Kidney (tissue), 14 donors: ENCODE measurements around the gene GTSE1. TPM values are rescaled to one million over a fixed set of nuclear protein-coding genes. Genes with fewer than 3 reads are reported as not detected.

Experiments used
- DNase-seq, 5 donors: peaks; one replicate each; pipeline ENCODE4 v3.0.0-alpha.2; 2013 to 2020
- FAIRE-seq: peaks from 2 replicates; lab custom pipeline; 2012; peaks lifted over from hg19 to GRCh38; lab: Jason Lieb, UNC
- H3K27ac ChIP-seq, 2 donors: one replicate each; pipeline ENCODE4 v1.7.0; 2013; ENCODE audit warnings: low read depth in 2 of 2, low read length in 2 of 2, inconsistent platforms in 1 of 2
- H3K27me3 ChIP-seq: one replicate; pipeline ENCODE4 v1.7.1; 2013; ENCODE audit warnings: low read length, inconsistent platforms; ENCODE audit not compliant: control insufficient read depth, insufficient read depth
- H3K36me3 ChIP-seq, 3 donors: one replicate each; pipeline versions ENCODE4 v1.7.0 to v1.7.1; 2013; ENCODE audit warnings: low read length in 3 of 3, control low read depth in 1 of 3, inconsistent platforms in 1 of 3; ENCODE audit not compliant: insufficient read depth in 3 of 3, control insufficient read depth in 2 of 3
- H3K4me1 ChIP-seq, 3 donors: one replicate each; pipeline versions ENCODE4 v1.7.0 to v1.7.1; 2013; ENCODE audit warnings: low read length in 3 of 3, inconsistent platforms in 1 of 3, low read depth in 1 of 3; ENCODE audit not compliant: control insufficient read depth in 2 of 3, insufficient read depth in 2 of 3
- H3K4me3 ChIP-seq, 3 donors: one replicate each; pipeline versions ENCODE4 v1.7.0 to v1.8.1; 2013; ENCODE audit warnings: low read length in 3 of 3, control low read depth in 1 of 3, inconsistent platforms in 1 of 3
- H3K9ac ChIP-seq, 3 donors: one replicate each; pipeline versions ENCODE4 v1.7.0 to v1.7.1; 2013; ENCODE audit warnings: low read length in 3 of 3, control low read depth in 1 of 3, inconsistent platforms in 1 of 3
- H3K9me3 ChIP-seq, 3 donors: one replicate each; pipeline versions ENCODE4 v1.7.0 to v1.7.1; 2013; ENCODE audit warnings: low read length in 3 of 3, control low read depth in 1 of 3, inconsistent platforms in 1 of 3; ENCODE audit not compliant: control insufficient read depth in 2 of 3, insufficient read depth in 1 of 3
- intact Hi-C: fragments of 100-400 bp; cut with DNase I; formaldehyde crosslinking; loops from one replicate; pipeline ENCODE4 v1.11.1; 2022
- polyA plus RNA-seq: library from polyadenylated mRNA; stranded (reverse); fragments of 350-450 nt; fragmentation: Illumina TruSeq; extraction: RNeasy Lipid Tissue Mini Kit (QIAGEN cat#74804); gene quantifications from one replicate; pipeline ENCODE4 v1.2.3, GENCODE V29; 2014; ENCODE audit warnings: low read depth, low replicate concordance; ENCODE audit not compliant: insufficient read depth
- total RNA-seq: library from RNA; stranded (reverse); fragmentation: NEBNext Ultra II Directional; extraction: Animal tissue kit (Norgen Biotek cat#: 25700); gene quantifications from one replicate; pipeline ENCODE4 v1.2.1, GENCODE V29; 2021
- TF ChIP-seq, protein P1 (sequence below): IDR thresholded peaks from 3 replicates; pipeline ENCODE4 v1.5.1; 2012; ENCODE audit warnings: mild to moderate bottlenecking, moderate library complexity, borderline replicate concordance; ENCODE audit not compliant: insufficient read depth; ENCODE audit errors: extremely low read depth
- donor health status: control.
- donor health status: control.
- donor health status: control.
- donor health status: control.
- donor health status: control.
- donor health status: DM: yes; HTN: yes; CAD: no.
- donor health status: Normal renal cell carcinoma (clear cell type).

GTSE1 gene
- total and polyA plus RNA-seq, 2 donors from 2014 or later = 0.41 to 0.94 TPM

GRCh38 chr22:46351131-46351735 lies 54.6 kb downstream of the GTSE1 start:
- H3K27ac ChIP-seq = no peak overlapping the region
- no peaks in the 10 kb centered on the region for H3K27me3 ChIP-seq
- FAIRE-seq (no peak), DNase-seq (peak in 2 of 5 donors; percentile 13 to 68)
- TF ChIP-seq, protein P1, sequence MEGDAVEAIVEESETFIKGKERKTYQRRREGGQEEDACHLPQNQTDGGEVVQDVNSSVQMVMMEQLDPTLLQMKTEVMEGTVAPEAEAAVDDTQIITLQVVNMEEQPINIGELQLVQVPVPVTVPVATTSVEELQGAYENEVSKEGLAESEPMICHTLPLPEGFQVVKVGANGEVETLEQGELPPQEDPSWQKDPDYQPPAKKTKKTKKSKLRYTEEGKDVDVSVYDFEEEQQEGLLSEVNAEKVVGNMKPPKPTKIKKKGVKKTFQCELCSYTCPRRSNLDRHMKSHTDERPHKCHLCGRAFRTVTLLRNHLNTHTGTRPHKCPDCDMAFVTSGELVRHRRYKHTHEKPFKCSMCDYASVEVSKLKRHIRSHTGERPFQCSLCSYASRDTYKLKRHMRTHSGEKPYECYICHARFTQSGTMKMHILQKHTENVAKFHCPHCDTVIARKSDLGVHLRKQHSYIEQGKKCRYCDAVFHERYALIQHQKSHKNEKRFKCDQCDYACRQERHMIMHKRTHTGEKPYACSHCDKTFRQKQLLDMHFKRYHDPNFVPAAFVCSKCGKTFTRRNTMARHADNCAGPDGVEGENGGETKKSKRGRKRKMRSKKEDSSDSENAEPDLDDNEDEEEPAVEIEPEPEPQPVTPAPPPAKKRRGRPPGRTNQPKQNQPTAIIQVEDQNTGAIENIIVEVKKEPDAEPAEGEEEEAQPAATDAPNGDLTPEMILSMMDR = no peak
- no peak overlapping the region for H3K9ac ChIP-seq
- intact Hi-C loops = no loop called here
- no peaks in the 10 kb centered on the region for H3K9me3 ChIP-seq
- no peaks in the 10 kb centered on the region for H3K4me1 ChIP-seq
- no peak overlapping the region for H3K4me3 ChIP-seq
- H3K36me3 ChIP-seq = peaks cover 3 to 65% (median 42%) of the 10 kb centered on the region in 3 donors

DNA sequence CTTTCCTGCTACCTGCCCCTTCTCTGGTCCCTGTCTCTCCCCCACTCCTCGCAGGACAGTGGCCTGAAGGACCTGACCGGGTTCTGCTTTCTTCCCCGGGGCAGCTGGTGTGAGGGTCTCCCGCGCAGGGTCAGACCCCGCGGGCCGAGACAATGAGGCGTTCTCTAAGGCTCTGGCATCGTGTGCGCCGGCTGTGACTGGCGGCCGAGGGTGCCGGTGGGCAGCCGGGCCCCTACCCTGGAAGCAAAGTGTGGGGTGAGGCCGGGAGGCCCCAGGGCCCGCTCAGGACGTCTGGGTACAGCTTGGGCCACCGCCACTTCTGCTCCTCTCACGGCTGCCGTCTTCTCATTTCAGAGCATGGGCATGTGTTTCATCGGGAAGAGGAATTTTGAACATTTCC lies 55.1 kb downstream of the GTSE1 start:
- Histone ChIP-seq H3K4me3 (no peak overlapping the region), H3K27ac (no peak overlapping the region), H3K9me3 (no peaks in the 10 kb centered on the region), H3K36me3 (peaks cover 3 to 59% (median 38%) of the 10 kb centered on the region in 3 donors), H3K4me1 (no peaks in the 10 kb centered on the region), H3K27me3 (no peaks in the 10 kb centered on the region), H3K9ac (no peak overlapping the region)
- intact Hi-C loops = no loop called here
- TF ChIP-seq, protein P1 = no peak
- no peak for FAIRE-seq
- peak in 1 of 5 donors; percentile 51 for DNase-seq

GRCh38 chr22:46352276-46352675 lies 55.6 kb downstream of the GTSE1 start:
- H3K4me3 ChIP-seq = no peak overlapping the region
- H3K27ac ChIP-seq = no peak overlapping the region
- no peak for FAIRE-seq
- H3K9me3 ChIP-seq = no peaks in the 10 kb centered on the region
- TF ChIP-seq, protein P1 = no peak
- intact Hi-C loops = no loop called here
- H3K9ac ChIP-seq = no peak overlapping the region
- peak in 1 of 5 donors; percentile 40 for DNase-seq
- no peaks in the 10 kb centered on the region for H3K27me3 ChIP-seq
- H3K4me1 ChIP-seq = no peaks in the 10 kb centered on the region
- H3K36me3 ChIP-seq = peaks cover 3 to 56% (median 38%) of the 10 kb centered on the region in 3 donors
